Activated naive CD4-positive, alpha-beta T cell treated with anti-CD3 and anti-CD28 coated beads, Interleukin-2, amount 50 U/mL, for 16 hours (primary cell): ENCODE results near the gene DCP1B.

Experiments used
- DNase-seq: peaks from one replicate; pipeline ENCODE4 v3.0.0-alpha.2; 2020

The DCP1B gene

DNA sequence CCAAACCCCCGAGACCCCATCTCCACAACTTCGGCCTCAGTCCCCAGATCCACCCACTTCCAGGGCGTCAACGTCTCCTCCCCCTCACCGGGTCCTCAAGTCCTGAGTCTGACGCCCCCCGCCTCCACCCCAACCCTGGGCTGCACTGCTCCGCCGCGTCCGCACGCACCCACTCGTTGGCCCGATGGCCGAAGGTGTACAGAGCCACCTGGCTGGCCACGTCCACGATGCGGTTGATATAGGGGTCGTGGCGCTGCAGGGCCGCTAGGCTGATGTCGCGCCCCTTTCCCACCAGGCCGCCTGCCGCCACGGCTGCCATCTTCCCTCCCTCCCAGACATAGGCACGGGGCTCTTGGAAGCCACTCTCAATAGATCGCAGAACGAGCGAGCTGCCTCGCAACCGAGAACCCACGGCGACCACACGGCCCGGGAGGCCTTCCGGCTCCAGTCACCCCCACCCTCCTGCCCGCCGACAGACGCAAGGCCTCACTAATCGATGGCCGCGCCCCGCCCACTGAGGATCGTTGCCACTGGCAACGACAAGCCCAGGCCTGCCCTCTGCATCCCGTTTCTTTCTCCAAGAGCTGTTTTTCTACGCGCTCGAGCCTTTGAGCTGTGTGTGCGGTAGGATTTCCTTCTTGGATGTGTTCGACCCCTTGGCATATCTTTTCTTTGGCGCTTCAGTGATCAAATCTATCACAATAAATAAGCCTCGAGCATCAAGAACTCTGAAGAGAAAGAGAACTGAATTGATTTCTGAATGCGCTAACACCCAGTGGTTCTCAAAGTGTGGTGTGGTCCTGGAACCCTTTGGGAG is at the start of gene DCP1B:
DCP1B (minus strand) TSS at position 345 of the 817 bp plus-strand sequence; CDS start at position 319, 26 bp downstream.
- peak; percentile 94 for DNase-seq

DNA sequence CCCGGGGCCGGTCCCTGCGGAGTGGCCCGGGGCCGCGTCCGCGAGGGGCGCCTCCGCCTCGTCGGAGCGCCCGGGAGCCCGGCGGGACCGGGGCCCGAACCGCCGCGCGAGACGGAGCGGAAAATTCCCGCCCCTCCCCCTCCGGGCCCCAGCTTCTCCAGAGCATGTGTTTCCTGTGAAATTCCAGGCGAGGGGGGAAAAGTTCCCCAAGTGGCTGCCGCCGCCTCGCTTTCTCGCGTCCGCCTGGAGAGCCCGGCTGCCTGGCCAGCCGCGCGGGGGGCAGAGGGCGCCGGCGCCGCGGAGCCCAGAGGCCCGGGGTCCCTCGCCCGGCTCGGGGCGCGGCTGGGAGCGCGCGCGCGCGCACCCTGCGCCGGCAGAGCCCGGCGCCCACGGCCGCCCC is 49.4 kb upstream of the DCP1B start:
- DNase-seq = no peak

DNA sequence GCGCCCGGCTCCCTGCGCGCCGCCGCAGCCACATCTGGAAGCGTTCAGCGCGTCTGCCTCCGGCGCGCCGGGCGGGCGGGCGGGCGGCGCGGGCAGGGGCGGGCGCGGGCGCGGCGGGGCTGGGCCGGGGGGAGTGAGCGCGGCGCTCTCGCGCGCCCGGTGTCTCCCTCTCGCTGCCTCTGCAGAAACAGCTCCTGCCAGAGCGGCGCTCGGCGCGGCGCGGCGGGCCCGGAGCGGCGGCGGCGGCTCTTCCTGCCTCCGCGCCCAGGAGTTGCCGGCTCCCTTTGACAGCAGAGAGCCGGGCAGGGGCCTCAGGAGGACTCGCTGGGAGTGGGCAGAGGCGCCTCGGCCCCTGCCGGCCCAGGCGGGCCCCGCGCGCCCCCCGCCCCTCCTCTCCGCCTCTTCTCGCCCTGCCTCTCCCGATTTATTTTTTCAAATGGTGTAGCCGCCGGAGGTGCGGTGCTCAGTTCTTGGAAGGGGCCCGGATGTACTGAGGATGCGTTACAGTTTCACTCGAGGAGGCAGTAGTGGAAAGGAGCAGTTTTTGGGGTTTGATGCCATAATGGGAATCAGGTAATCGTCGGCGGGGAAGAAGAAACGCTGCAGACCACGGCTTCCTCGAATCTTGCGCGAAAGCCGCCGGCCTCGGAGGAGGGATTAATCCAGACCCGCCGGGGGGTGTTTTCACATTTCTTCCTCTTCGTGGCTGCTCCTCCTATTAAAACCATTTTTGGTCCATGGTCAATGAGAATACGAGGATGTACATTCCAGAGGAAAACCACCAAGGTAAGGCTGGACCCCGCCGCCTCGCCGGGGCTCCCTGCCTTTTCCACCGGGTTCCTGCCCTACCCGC is 48.8 kb upstream of the DCP1B start, which contains the start of gene CACNA1C:
CACNA1C (plus strand) TSS at position 162 of the 853 bp plus-strand sequence; CDS start at position 738, 576 bp downstream.
- peak; percentile 51 for DNase-seq

DNA sequence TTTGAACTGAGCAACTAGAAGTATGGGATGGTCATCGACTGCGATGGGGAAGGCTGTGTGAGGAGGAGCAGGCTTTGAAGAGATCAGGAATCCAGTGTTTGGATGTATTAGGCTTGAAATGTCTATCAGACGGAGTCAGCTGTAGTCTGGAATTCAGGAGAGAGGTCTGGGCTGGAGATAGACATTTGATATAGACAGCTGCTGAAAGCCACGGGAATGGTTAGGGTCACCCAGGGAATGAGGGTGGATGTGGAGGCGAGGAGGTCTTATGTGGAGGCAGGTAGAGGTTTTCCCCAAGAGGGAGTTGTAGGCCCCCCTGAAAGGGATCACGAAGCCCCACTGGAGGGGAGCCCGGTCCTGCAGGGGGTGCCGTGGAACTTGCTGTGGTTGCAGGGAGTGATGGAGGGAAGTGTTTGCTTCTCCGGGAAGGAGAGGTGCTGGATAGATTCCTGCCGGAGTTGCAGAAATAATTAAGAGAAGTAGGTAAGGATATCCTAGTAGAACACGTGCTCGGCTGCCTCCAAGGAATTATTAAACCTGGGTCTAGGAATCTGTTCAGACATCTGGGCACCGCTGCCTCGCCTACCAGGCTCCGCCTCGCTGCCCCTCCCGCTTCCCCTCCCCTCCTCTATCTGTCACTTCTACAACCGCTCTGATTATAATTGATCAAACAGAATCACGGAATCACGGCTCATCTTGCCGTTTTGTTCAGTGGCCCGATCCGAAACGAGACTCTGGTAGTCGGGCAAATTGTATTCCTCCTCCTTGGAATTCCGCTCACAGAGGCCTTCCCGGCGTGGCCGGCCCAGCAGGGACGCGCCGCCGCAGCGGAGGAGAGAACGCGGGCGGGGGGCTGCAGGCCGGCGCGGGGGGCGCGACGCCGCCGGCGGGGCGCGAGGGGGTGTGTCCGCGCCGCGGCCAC is 47.7 kb upstream of the DCP1B start:
- no peak for DNase-seq

DNA sequence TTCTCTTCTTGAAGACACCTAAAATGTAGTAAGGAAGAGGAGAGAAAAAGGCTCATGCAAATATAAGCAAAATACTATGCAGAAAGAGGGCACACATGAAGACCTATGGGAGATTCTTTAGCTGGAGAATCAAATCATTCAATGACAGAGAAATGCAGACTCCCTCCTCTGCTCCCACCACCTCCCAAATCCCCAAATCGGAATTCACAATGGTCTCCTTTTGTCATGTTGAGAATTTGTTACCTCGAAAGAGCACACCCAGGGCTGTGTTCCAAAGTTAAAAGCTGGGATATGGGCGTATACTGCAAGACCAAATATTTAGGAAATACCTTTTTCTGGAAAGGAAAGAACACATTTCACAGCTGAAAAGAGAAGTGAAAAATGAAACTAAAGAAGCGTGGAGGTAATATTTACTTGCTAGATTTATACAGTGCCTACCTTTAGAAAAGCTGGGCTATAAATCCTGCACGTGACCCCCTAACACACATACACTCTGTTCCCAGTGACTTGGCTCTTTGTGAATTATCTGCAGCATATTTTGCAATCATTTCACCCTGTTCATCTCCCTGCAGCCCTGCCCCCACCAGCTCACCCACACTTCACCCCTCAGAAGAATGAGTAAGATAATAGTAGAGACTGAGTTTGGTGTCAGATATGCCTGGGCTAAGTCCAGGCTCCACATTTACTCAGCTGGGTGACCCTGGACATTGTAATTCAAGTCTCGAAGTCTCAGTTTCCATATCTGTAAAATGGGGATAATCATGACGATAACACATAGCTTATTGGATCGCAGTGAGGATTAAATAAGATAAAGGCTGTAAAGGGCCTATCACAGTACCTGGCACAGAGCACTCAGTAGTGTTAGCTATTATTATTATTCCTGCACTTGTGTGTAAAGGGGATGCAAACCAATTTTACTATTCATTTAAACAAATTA is 45.6 kb upstream of the DCP1B start:
- no peak for DNase-seq

DNA sequence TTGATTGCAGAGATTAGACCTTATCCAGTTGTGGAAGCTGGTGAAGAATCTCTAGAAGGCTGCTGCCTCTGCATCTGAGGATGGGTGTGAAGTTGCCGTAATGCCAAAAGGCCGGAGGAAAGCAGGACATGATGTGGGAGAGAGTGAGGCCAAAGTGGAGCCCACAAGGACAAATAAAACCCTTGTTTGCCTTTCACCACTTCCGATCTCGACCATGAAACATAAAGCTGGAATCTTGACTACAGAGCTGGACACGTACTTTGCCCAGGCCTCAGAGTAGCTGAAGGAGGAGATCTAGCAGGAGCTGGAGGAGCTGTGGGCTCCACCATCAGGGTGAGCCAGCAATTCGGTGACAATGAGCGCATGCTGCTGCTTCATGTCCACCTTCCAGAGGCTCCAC is 43.5 kb upstream of the DCP1B start:
- no peak for DNase-seq

DNA sequence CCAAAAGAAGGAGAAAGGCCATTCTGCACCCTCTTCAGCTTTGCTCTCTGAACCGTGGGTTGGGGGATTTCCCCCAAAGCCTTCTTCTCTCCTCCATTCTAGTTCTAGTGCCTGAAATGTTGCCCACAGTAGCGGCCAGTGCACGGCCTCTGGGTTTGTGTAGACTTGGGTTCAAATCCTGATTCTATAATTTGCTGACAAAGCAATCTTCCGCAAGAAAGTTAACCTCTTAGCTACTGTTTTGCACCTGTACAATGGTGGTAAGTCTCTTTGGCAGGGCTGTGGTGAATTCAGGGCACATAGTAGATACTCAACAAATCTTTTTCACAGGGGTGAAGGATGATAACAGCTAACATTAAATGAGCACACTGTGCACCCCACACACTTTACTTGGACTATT is 42.7 kb upstream of the DCP1B start:
- DNase-seq = no peak

DNA sequence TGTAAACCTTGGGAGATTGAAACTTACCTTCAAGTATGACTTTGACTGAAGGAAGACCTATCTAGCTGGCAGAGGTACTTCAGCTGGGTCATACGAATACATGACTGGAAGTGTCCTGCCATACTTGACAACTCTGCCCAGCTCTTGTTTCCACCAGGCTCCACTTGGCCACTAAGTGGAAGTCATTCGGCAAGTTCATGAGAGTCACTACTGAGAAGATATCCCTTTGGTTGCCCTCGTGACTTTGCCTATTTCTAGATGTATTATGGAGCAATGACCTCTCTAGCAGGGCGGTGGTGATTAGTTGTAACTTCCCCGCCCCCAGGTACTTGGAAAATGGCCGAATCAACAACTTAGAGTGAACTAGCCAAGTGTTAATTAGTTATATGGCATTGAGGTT is 39.9 kb upstream of the DCP1B start:
- no peak for DNase-seq

DNA sequence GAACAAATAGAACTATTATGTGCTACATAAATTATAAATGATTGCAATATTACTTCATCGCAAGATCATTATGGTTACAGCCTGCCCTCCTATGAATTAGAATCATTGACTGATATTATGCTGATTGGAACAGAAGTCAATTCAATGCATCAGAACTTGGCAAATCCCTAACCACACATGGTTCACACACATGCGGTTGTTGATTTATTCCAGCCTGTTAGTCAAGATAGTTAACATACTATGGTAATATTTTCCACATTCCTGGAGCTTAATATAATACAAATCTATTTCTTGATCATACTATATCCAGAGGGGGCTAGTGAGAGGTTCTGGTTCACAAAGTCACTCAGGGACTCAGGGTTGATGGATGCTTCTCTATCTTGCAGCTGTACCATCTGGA is 38.8 kb upstream of the DCP1B start:
- no peak for DNase-seq

DNA sequence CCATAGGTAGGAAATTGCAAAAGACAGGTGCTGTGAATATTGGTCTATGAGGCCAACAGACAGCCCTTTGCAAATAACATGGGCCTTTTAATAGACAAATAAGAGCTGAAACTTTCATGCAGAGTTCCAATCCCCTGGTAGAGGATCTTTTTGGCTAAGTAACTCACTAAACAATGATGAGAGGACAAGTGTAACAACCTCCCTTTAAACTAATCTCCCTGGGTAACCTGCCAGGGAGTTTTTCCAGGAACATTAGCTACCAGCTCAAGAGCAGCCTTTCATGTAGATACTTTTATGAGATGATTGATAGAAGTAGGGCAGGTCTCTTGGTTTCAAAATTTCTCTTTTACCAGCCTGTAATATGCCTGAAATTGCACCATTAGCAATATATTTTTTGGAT is 34.8 kb upstream of the DCP1B start:
- no peak for DNase-seq

DNA sequence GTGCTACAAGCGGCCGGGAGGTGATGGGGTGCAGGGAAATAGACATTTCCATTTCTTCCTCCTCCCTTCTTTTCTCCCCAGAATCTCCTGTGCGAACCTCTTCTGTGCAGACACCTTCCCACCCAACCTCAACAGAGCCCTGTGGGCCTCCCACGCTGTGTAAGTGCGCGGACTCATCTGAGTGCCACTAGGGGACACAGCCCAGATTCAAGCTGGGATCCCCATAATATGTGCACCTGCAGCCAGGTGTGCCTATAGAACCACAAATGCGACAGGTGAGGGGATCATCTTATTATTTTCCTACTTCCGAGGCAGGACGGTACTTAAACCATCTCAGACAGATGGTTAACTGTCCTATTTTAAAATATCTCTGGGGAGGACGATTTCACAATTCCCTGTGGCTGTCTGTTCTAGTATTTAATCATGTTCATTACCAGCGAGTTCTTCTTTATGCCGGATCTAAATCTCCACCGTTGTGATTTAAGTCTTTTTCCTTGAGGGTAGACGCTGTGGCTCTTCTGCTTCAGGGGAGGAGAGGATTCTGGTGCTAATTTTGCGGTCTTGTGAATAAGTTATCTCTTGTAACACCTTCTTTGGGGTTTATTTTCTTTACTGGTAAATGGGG is 31.3 kb upstream of the DCP1B start:
- DNase-seq = no peak

DNA sequence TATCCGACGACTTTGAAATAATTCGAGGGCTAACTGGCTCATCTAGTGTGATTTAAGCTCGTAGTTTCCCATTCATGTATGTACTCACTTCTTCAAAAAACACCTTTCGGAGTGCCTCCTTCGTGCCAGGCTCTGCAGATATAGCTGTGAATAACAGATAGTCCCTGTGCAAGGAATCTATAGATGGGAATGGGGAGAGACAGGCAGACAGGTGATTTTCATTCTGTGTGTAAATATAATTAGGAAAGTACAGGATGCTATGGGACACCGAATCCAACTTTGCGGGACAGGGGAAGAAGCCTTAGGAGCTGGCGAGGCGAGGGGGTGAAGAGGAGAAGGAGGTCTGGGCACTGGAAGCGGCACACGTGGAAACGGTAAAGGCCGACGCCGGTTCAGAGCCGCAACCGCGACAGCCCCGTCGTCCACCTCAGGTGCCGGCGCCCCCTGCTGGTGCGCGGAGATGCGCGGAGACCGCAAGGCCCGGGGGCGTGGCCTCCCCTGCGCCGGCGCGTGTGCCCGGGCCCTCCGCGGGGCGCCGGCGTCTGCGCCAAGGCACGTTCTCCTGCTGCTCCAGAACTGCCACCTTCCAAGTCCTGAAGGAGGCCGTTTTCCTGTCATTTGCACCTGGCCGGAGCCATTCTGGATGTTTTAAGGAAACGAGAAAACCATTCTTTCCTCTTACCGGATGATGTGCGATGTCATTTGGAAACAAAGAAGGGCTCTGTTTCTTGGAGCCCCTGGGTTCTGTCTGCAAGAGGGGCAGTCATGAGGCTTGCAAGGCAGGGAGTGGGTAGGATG is 30.6 kb upstream of the DCP1B start:
- peak; percentile 91 for DNase-seq

DNA sequence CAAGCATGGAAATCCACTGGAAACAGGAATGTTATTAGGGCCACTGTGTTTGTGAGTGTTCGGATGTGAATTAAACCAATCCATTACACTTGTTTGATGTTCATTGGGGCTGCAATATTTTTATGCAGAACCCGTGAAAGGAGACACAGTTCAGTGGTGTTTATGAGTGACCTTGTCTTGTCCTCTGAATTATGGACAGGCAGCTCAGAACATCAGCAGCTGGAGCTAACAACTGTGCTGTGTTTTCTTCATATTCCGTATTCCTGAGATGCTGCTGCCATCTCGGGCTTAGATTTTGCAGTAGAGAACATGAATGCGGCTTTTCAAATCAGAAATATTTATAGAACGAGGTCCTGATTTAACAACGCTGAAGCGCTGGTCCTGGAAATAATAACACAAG is 28.2 kb upstream of the DCP1B start:
- no peak for DNase-seq

DNA sequence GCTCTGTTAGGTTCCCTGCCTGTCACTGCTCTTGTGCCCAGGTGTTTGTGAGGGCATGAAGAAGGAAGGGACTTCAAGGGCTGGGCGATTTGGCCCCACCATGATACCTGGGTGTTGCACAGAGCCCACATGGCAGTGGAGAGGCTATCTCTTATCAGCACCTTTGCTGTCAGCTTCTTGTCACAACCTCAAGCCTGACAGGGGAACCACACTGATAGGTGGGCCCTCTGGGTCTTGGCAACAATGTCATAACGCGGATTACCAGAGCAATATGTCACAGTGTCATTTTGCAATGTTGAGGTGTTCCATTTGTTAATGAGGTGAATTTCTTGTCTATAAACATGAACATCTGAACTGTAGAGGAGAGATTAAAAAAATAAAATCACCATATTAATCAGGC is 25.6 kb upstream of the DCP1B start:
- DNase-seq = no peak

DNA sequence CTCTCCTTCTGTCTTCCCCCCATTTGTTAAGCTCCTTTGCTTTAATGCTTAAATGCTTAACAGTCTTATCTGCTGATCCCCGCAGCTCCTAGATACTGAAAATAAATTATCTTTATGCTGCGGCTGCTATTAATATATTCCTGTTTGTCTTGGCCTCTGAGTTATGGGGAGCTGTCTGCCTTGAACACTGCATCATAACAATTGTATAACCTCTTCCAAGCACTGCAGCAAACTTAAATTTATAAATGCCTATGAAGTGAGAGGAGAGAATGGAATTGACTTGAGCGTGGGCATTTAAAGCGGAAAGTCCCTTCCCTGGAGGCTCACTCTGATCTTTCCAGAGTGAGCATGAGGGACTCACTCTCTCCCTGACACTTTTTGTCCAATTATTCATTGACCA is 23.1 kb upstream of the DCP1B start:
- no peak for DNase-seq

DNA sequence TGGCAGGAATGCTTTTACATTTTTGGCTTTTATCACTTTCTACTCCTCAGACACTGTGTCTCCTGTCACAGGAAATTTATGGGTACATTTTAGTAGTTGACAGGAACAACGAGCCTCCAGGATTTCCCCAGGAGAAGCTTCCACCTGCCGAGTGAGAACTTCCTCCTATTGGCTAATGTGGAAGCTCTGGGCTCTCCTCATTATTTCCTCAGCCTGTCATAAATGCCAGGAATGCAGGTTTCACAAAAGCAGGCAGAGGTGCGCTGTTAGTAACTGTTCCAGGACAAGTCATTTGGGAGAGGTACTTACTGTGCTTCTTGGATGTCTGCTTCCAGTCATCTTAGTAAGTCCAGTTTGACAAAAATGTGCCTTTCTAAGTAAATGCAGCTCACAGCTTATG is 19.1 kb upstream of the DCP1B start:
- no peak for DNase-seq

DNA sequence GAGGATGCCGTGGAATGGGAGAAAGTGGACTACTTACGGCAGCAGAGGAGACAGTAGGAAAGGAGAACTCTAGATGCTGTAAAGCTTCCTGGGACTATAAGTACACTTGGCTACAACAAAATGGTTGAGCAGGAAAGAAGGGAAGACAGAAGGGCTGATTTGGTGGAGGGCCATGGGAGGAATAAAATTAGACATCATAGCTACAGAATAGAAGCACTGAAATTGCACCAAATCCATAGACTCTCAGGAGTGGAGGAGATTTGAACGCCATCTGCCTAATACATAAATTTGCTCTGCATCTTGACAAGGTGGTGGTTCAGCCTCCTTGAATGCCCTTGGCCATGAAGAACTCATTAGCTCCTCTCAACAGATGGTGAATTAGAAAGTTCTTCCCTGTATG is 16.3 kb upstream of the DCP1B start:
- DNase-seq = no peak

DNA sequence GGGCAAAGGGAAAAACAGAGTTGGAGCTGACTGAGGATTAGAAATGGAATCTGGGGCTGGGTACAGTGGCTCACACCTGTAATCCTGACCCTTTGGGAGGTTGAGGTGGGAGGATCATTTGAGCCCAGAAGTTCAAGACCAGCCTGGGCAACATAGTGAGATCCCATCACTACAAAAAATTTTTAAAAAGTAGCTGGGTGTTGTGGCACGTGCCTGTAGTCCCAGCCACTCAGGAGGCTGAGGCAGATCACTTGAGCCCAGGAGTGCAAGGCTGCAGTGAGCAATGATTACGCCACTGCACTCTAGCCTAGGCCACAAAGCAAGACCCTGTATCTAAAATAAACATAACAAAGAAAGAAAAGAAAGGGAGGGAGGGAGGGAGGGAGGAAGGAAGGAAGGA is 14.9 kb upstream of the DCP1B start:
- no peak for DNase-seq

DNA sequence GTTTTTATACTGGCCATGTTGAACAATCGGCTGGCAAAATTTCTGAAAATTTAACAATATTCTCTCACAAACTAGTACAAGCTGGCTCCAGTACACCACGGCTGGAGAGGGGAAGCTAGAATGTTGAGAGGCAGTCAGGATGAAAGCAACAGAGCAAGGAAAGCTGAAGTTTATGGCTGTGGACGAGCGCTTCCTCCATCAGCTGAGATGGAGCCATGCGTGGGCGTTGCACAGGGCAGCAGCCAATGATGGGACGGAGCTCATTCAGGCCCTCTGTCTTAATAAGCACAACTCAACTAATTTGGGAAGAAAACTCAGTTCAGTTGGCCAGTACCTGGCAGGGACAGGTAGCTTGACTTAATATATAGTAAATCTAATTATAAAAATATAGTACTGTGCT is 14.1 kb upstream of the DCP1B start:
- DNase-seq = no peak

DNA sequence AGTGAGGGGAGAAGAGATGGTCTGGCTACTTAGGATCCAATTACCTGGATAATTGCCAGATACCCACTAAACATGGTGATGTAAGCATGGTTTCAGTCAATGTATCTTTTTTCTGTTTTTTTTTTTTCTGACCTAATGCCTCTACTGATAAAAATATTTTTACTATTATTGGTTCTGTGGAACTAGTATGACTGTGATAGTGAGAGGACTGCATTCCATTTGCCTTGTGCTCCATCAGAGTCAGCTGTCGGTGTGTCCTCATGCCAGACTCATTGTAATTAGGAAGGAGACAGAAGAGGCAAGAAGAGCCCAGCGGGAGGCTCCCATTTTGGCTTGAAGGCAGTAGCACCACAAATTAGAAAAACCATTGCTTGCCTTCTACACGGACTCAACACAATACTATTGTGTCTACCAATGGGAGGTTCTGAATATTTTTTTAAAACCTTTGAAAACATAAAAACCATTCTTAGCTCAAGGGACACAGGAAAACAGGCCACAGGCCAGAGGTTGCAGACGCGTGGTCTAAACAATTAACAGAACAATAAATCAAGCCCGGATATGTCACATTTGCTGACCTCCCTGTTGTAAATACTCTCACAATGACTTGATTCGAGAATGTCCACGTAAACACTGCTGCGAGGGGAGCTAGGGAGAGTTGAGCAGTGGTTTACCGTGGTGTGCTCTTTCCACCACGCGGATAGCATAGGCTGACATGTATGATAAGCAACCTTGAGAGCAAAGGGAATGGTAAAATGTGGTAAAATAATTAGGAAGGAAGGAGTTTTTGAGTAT is 13.5 kb upstream of the DCP1B start:
- DNase-seq = no peak
